ENCODE data around the gene EVA1A. TPM values are rescaled to one million over a fixed set of nuclear protein-coding genes. Genes with fewer than 3 reads are reported as not detected.

EVA1A gene
- total RNA-seq, 1 experiment from 2014 or later = 47.2 TPM

DNA sequence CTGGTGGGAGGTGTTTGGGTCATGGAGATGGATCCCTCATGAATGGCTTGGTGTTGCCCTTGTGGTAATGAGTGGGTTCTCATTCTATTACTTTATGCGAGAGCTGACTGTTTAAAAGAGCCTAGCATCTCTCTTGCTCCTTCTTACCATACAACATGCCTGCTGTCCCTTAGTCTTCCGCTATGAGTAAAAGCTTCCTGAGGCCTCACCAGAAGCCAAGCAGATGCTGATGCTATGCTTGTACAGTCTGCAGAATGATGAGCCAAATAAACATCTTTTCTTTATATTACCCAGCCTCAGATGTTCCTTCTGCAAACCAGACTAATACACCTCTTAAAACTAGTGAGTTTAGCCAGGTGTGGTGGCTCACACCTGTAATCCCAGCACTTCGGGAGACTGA is 23.1 kb downstream of the EVA1A start:
- no peak overlapping the region for H3K4me3 ChIP-seq
- no peaks in the 10 kb centered on the region for H3K9me3 ChIP-seq
- H3K27me3 ChIP-seq = no peaks in the 10 kb centered on the region
- DNase-seq = no peak
- H3K36me3 ChIP-seq = peaks cover 10% of the 10 kb centered on the region; the same call in 1 of the 2 replicates

DNA sequence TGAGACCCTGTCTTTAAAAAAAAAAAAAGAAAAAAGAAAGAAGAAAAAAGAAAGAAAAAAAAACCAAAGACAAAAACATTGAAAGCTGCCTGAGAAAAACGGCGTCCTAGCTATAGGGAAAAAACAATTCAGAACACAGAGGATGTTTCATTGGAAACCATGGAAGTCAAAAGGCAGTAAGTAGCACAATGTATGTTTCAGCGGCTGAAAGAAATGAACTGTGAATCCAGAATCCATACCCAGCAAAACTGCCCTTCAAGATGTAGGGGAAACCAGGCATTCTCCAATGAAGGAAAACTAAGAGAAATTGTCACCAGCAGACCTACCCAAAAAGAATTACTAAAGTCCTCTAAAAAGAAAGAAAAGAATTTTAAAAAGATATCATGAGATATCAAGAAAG is 27.6 kb downstream of the EVA1A start:
- no peak for DNase-seq
- no peaks in the 10 kb centered on the region for H3K27me3 ChIP-seq
- H3K9me3 ChIP-seq = no peaks in the 10 kb centered on the region
- H3K36me3 ChIP-seq = no peaks in the 10 kb centered on the region
- no peak overlapping the region for H3K4me3 ChIP-seq

DNA sequence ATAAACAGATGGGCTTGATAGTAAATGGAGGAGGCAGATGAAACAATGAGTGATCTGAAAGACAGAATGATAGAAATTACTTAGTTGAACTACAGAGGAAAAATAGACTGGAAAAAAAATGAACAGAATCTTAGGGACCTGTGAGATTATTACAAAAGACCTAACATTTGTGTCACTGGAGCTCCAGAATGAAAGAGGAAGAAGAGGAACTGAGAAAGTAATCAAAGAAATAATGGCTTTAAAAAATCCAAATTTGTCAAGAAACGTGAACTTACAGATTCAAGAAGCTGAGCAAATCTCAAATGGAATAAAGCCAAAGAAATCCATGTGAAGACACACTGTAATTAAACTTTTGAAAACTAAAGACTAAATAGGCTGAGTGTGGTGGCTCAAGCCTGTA is 28.3 kb downstream of the EVA1A start:
- Histone ChIP-seq H3K9me3 (no peaks in the 10 kb centered on the region), H3K27me3 (no peaks in the 10 kb centered on the region), H3K36me3 (no peaks in the 10 kb centered on the region), H3K4me3 (no peak overlapping the region)
- DNase-seq = no peak

DNA sequence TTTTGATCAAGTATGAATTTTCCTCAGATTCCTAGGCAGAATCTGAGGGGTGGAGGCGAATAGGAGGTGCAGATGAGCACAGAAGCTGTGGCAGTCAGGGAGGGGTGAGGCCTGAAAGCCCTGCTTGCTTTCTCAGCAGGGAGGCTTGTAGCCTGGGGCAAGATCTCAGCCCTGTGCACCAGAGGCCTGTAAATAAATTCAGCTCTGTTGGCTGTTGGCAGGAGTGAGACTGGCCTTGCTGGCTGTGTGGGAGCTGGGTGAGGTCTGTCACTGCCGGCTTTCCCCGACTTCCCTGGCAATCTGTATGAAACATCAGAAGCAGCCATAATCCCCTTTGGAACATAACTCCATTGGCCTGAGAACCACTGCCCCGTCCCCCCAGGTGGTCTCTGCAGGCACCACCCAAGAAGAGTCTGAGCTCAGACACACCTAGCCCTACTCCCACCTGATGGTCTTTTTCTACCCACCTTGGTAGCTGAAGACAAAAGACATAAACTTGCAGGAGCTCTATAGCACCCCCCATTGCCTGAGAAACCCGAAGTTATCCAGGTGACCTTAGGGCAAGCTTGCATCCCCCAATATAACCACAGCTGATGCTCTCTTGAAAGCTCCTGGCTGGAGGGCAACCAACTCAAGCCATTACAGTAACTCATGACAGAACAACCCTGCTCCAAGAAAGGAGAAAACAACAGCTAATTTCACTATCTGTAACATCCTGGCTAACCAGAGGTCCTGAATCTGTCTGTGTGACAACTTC is 32.3 kb downstream of the EVA1A start:
- Histone ChIP-seq H3K4me3 (no peak overlapping the region), H3K36me3 (no peaks in the 10 kb centered on the region; the same call in none of the 2 replicates), H3K9me3 (no peaks in the 10 kb centered on the region), H3K27me3 (no peaks in the 10 kb centered on the region)
- DNase-seq = peak; percentile 83

DNA sequence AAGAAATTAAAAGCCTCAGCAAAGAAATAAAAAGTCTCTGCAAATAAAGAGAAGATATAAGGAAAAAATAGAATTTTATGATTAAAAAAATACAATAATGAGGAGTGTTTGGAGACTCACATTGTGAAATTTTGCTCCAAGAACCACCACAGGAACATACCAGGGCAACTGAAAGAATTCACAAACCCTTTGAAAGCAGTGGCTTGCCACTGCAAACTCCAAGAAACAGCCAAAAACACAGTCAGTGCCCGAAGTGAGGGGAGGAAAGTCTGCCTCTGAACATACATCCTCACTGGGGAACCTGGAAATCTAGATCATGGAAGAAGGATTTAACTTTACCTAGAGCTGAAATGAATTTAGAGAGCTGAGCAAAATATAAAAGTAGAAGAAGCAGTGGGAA is 33.1 kb downstream of the EVA1A start:
- no peak for DNase-seq
- no peaks in the 10 kb centered on the region for H3K9me3 ChIP-seq
- H3K4me3 ChIP-seq = no peak overlapping the region
- H3K36me3 ChIP-seq = peaks cover 3% of the 10 kb centered on the region
- no peaks in the 10 kb centered on the region for H3K27me3 ChIP-seq

DNA sequence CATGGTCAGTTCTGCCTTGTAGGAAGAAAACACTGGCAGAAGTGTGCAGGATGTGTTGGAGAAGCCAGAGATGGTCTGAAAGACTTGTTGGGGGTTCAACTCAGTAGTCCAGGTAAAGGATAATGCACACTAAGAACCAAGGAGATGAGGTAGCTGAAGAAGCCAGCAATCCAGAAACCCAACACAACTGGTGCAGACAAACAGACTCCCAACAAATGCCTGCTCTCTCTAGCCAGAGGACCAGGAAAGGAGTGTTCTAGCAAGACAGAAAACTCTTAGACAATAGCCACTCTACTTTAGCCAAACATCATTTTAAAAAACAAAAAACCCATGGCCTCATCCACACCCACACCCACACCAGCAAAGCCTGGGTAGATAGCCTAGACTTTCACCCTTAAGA is 33.9 kb downstream of the EVA1A start:
- no peaks in the 10 kb centered on the region for H3K9me3 ChIP-seq
- H3K4me3 ChIP-seq = no peak overlapping the region
- no peak for DNase-seq
- peaks cover 8% of the 10 kb centered on the region for H3K36me3 ChIP-seq
- H3K27me3 ChIP-seq = no peaks in the 10 kb centered on the region

DNA sequence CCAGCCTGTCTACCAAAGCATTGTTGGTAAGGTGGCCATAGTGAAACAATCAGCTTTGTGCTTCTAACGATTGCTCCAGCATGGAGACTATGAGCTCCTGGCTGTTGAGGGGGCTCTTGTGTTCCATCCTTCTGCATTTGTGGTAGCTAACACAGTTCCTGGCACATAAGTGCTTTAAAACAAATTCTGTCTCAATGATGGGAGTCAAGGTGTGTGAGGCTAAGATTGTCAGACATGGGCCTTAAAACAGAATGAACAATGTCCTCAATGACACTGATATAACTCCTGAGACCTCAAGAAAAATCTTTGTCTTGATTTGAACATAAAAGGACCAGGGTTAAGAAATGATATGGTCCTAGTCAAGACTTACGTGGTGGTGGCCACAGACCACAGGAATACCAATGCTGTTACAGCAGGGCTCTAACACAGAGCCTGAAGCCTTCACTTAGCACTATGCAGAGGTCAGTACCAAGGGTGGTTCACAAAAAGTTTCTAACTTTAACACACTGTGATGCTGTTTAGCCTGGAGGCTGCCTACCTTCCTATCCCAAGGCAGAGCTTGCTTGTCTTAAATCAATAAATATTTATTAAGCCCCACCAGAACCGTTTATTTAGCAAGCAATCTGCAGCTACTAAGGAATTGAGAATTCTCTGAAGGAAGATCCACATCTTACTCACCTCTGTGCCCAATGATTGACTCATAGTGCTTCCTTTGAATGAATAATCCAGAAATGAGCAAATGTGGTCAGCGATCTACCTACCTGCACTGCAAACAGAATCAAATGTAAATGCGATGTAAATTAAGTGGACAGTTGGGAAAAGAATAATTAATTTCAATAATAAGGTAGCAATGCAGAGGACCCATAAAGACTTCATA is 35.1 kb downstream of the EVA1A start:
- no peak for DNase-seq
- Histone ChIP-seq H3K27me3 (no peaks in the 10 kb centered on the region), H3K4me3 (no peak overlapping the region), H3K9me3 (no peaks in the 10 kb centered on the region), H3K36me3 (peaks cover 8% of the 10 kb centered on the region)

DNA sequence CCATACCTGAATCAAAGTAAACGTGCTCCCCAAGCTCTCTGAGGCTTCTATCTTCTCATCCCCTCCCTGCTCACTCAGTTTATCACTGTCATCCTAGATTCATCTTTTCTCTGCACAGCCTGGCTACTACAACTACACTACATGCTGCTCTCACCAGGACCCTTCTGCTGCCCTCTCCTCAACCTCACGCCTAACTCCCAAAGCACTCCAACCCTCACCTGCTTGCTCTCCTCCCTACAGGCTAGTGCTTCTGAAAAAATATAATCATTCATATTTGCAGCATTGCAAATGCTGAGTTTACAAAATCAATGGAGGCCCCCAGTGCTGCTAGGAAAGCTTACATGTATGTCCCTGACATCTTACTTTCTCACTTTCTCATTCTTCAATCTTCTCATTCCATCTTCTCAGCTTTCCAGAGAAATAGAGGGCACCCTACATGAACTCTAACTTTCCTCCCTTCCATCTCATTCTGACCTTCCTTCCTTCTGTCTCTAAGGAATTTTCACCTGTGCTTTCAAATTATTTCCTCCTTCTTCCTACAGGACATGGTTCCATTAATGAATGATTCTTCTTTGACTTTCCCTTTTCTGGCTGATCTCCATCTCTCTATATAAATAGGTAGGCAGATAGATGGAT is 36.3 kb downstream of the EVA1A start:
- Histone ChIP-seq H3K4me3 (no peak overlapping the region), H3K27me3 (no peaks in the 10 kb centered on the region), H3K36me3 (peaks cover 8% of the 10 kb centered on the region), H3K9me3 (no peaks in the 10 kb centered on the region)
- no peak for DNase-seq

DNA sequence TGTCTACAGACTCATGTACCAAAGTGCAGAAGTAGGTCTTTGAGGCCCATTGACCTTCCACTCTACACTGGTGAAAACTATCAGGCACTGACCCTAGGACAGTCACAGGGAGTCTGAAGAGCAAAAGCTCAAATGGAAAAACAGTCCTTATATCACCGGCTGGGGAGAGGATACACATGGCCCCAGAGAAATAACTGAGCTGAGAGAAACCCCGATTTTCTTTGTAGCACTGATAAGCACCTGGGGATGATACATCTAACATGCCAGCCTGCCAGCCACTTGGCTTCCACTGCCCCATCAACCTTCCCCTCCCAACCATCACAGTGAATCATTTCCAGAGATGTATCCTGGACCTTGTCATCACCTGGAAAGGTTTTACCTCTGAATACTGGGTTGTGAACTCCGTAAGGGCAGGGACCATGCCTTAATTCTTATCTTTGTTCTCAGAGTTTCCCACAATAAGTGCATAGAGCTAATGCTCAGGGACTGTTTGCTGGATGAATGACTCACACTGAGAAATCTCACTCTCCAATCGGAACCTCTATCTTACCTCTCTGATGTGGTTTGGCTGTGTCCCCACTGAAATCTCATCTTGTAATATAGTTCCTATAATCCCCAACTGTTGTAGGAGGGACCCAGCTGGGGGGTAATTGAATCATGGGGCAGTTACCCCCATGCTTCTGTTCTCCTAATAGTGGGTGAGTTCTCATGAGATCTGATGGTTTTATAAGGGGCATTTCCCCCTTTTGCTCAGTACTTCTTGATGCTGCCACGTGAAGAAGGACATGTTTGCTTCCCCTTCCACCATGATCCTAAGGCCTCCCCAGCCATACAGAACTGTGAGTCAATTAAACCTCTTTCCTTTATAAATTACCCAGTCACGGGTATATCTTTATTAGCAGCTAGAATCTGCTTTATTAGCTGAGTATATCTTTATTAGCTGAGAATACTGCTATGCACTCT is 37.1 kb downstream of the EVA1A start:
- peak; percentile 23 for DNase-seq

DNA sequence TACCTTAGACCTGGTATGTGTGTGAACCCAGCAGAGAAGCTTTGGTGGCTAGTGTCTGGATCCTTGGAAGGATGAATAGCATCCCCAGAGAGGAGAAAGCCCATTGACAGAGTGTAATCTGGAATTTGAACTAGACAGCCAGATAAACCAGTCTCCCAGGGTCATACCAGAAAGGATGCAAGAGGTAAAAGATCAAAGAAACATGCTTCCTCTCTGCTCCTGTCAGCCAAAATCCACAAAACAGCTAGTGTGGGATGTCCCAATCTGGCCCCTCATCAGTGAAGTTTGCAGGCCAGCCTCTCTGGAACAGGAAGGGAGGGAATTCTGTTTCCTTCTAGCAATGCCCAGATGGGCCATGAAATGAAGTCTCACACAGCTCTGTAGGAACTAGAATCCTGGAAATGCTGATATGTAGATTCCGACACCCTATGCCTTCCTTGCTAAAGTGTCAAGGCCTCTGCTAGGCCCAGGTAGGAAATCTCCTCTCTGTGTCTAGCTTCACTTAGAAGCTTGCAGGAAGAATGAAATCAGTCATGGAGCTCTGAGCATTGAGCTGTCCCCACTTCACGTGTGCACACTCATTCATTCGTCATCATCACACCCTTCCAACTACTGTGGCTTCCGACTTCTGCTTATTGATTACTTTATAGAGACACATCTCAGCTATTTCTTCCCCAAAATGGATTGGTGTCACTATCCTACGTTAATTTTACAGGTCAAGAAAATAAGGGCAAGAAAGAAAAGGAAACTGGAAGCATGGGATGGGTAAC is 38.0 kb downstream of the EVA1A start:
- H3K4me3 ChIP-seq = no peak overlapping the region
- no peaks in the 10 kb centered on the region for H3K27me3 ChIP-seq
- H3K9me3 ChIP-seq = no peaks in the 10 kb centered on the region
- no peak for DNase-seq
- peaks cover 14% of the 10 kb centered on the region for H3K36me3 ChIP-seq

More for the DNA sequence above, 37.1 kb downstream of the EVA1A start:
- Histone ChIP-seq H3K36me3 (peaks cover 8% of the 10 kb centered on the region), H3K9me3 (no peaks in the 10 kb centered on the region), H3K27me3 (no peaks in the 10 kb centered on the region), H3K4me3 (no peak overlapping the region)

DNA sequence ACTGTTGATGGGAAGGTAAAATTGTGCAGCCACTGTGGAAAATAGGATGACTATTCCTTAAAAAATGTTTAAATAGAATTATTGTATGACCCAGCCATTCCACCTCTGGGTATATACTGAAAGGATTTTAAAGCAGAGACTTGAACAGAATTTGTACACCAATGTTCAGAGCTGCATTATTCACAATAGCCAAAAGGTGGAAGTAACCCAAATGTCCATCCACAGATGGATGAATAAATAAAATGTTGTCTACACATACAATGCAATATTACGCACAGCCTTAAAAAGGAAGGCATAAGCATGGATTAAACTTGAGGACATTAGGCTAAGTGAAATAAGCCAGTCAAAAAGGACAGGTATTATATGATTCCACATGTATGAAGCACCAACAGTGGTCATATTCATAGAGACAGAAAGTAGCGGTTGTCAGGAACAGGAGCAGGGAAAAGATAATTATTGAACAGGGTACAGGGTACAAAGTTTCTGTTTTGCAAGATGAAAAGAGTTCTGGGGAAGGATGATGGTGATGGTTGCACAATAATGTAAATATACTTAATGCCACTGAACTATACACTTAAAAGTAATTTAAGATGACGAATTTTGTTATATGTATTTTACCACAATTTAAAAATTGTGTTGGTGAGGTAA is 39.4 kb downstream of the EVA1A start:
- no peak overlapping the region for H3K4me3 ChIP-seq
- H3K9me3 ChIP-seq = no peaks in the 10 kb centered on the region
- peaks cover 27% of the 10 kb centered on the region for H3K36me3 ChIP-seq
- no peak for DNase-seq
- no peaks in the 10 kb centered on the region for H3K27me3 ChIP-seq

DNA sequence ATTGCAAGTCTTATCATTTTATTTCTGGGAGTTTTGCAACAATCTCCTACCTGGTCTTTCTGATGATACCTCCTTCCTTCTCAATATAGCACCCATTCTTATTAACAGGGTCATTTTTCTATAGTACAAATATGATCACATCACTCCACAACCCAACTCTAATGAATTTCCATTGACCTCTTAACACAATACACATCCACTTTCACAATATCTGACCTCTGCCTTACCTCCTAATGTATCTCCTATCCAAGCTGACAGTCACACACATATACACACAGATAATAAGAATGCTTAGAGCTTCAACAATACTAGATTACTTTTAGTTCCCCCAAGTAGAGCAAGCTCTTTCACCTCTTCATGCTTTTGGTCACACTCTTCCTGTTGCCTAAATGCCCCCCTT is 40.9 kb downstream of the EVA1A start:
- Histone ChIP-seq H3K9me3 (no peaks in the 10 kb centered on the region), H3K4me3 (no peak overlapping the region)

DNA sequence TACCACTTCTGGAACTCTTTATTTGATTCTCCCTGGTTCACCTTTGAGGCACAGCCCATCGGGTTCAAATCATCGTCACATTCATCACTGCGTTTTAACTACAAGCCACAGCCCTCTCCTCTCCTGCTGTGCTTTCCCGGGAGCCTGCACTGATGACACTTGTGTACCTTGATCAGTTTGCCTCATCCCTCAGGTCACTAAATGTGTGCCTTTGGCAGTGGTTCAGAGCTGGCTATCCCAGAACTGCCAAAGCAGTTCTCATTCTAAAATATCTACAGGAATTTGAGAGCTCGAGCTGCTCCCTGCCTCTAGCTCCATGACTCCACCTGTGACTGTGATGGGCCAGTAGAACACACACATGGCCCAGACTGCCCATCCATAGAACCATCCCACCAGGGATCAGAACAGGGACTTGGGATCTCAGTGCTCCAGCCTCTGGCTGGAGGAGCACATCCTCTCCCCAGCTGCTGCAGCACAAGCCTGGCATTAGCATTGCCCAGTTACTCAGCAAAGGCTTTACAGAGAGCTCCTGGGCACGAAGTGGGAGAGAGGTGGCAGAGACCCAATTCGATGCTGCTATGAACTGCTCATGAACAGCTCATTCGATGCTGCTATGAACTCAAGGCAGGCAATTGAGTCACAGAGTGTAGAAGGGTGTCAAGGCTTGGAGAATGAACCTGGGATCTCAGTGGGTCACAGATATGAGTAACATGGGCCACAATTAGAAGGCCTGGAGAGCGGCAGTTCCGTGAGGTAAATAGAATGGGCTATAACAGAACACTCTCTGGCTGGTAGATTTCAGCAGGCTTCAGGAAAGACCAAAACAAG is 41.9 kb downstream of the EVA1A start:
- Histone ChIP-seq H3K36me3 (peaks cover 41% of the 10 kb centered on the region), H3K27me3 (no peaks in the 10 kb centered on the region), H3K9me3 (no peaks in the 10 kb centered on the region), H3K4me3 (no peak overlapping the region)
- peak; percentile 88 for DNase-seq

More for the DNA sequence above, 40.9 kb downstream of the EVA1A start:
- no peak for DNase-seq
- Histone ChIP-seq H3K27me3 (no peaks in the 10 kb centered on the region), H3K36me3 (peaks cover 40% of the 10 kb centered on the region)

DNA sequence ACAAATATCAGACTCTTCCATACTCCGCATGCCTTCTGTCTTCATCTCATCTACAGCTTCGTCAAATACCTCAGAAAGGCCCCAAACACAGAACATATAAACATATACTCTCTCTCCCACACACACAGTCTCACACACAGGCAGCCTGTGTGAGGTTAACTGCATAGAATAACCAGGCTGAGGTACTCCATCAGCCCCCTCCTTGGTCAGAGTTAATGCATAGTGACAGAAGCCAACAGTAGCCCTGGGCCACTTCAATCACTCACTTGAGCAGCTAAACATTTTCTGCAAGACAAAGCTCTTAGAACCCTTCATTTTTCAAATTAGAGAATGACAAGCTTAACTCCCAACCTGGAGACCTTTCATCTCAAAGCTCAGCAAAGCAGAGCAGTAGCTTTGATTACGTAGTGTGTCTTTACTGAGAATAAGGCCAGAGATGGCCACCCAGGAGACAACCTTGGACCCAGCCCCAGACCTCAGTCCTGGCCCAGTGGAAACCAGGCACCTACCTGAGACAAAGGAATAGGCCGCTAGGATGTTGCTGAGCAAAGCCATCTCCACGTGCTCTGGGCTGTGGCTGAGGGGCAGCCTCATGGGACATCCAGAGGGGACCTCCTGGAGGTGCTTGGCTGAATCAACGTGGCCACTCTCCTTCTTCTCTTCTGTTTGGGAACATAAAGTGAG is 43.0 kb downstream of the EVA1A start:
- Histone ChIP-seq H3K27me3 (no peaks in the 10 kb centered on the region), H3K4me3 (no peak overlapping the region), H3K36me3 (peaks cover 48% of the 10 kb centered on the region), H3K9me3 (no peaks in the 10 kb centered on the region)
- no peak for DNase-seq
